ENCODE data around the gene USP47. TPM values are rescaled to one million over a fixed set of nuclear protein-coding genes. Genes with fewer than 3 reads are reported as not detected.

The USP47 gene
- total and polyA plus RNA-seq, 2 of the 8 experiments (the other 6 are each of a cell fraction or from before 2014, with no cell fraction given), result 4.2 to 21.3 TPM

DNA sequence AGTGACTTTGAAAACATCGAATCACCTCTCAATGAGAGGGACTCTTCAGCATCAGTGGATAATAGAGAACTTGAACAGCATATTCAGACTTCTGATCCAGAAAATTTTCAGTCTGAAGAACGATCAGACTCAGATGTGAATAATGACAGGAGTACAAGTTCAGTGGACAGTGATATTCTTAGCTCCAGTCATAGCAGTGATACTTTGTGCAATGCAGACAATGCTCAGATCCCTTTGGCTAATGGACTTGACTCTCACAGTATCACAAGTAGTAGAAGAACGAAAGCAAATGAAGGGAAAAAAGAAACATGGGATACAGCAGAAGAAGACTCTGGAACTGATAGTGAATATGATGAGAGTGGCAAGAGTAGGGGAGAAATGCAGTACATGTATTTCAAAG lies 100.9 kb downstream of the USP47 start:
- ChIA-PET CTCF (ENCODE audit: partially characterized antibody) (interaction anchor here (0.9 to 1.8 kb wide), 2 partner anchors 11 to 102 kb away, joined by 3 to 5 read pairs; no protein-coding TSS in a partner anchor), POLR2A (ENCODE audit: partially characterized antibody) (no interaction called here)
- H3K56ac ChIP-seq (replicated peaks; ENCODE audit: insufficient read length, low read depth, low read length), result no peak overlapping the region
- H2BK120ac ChIP-seq (replicated peaks; ENCODE audit: low read depth, low read length), result no peak overlapping the region
- no peak overlapping the region for H4K8ac ChIP-seq (ENCODE audit: extremely low read depth, insufficient read depth, low read length)
- no peaks in the 10 kb centered on the region for H3K79me2 ChIP-seq (ENCODE audit: control insufficient read depth in 1 of 2, insufficient read depth in 2 of 2, low read length in 2 of 2)
- H4K91ac ChIP-seq (replicated peaks; ENCODE audit: insufficient read length, low read length), result no peak overlapping the region
- no peak overlapping the region for H3K4me2 ChIP-seq (ENCODE audit: insufficient read depth in 1 of 2, low read depth in 2 of 2, low read length in 2 of 2)
- no peaks in the 10 kb centered on the region for H3K23me2 ChIP-seq (ENCODE audit: low read depth, low read length)
- no peaks in the 10 kb centered on the region for H3K4me1 ChIP-seq (replicated peaks in 1 of 4; ENCODE audit: control insufficient read depth in 3 of 4, insufficient read depth in 4 of 4, low read length in 3 of 4)
- H3K23ac ChIP-seq (ENCODE audit: insufficient read length), result no peak overlapping the region
- H2BK12ac ChIP-seq (ENCODE audit: low read depth, low read length), result no peak overlapping the region
- TF ChIP-seq, protein P1, sequence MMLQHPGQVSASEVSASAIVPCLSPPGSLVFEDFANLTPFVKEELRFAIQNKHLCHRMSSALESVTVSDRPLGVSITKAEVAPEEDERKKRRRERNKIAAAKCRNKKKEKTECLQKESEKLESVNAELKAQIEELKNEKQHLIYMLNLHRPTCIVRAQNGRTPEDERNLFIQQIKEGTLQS (IDR thresholded peaks at IDR 0.05; ENCODE audit: insufficient read depth, low read depth, low read length), result no peak
- TF ChIP-seq RBBP5 (IDR thresholded peaks at IDR 0.05; ENCODE audit: borderline replicate concordance, low read depth, low read length), result no peak
- TF ChIP-seq BRCA1 (IDR thresholded peaks at IDR 0.05; ENCODE audit: low read depth, low read length), result no peak
- TF ChIP-seq, protein P2, sequence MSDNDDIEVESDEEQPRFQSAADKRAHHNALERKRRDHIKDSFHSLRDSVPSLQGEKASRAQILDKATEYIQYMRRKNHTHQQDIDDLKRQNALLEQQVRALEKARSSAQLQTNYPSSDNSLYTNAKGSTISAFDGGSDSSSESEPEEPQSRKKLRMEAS (IDR thresholded peaks at IDR 0.05), result no peak
- no peak for TF ChIP-seq POLR2A (IDR thresholded peaks at IDR 0.05; ENCODE audit: control extremely low read depth in 1 of 2, low read depth in 2 of 2, low read length in 2 of 2)
- TF ChIP-seq EZH2 (IDR thresholded peaks at IDR 0.05; ENCODE audit: low read depth, low read length, severe bottlenecking), result no peak
- TF ChIP-seq NANOG (IDR thresholded peaks at IDR 0.05; ENCODE audit: insufficient read depth, low read depth, low read length, poor library complexity, severe bottlenecking), result no peak
- no peak for TF ChIP-seq TCF12 (IDR thresholded peaks at IDR 0.05; ENCODE audit: low read depth, low read length)
- no peak for TF ChIP-seq CEBPB (IDR thresholded peaks at IDR 0.05; ENCODE audit: low read depth, low read length)
- no peak for TF ChIP-seq NRF1 (IDR thresholded peaks at IDR 0.05; ENCODE audit: low read depth, low read length)
- TF ChIP-seq TAF7 (optimal IDR thresholded peaks at IDR 0.05; ENCODE audit: borderline replicate concordance, low read depth, low read length), result no peak
- no peak for TF ChIP-seq SIN3A (conservative IDR thresholded peaks at IDR 0.05 in 1 of 2, IDR thresholded peaks at IDR 0.05 in 1 of 2; ENCODE audit: low read depth in 1 of 2, low read length in 2 of 2)
- no peak overlapping the region for H2AK5ac ChIP-seq (ENCODE audit: low read depth, low read length)
- H3K4me3 ChIP-seq (ENCODE audit: extremely low read depth in 1 of 4, insufficient read depth in 2 of 4, low read depth in 3 of 4, low read length in 4 of 4), result no peak overlapping the region
- no peaks in the 10 kb centered on the region for H3K9me3 ChIP-seq (ENCODE audit: insufficient read depth in 2 of 2, low read depth in 1 of 2, low read length in 1 of 2)
- no peak overlapping the region for H4K5ac ChIP-seq (ENCODE audit: insufficient read length, low read depth, low read length)
- whole genome bisulfite sequencing, 2 experiments (ENCODE audit: extremely low coverage in 1 of 2, insufficient coverage in 1 of 2, insufficient read length in 1 of 2, insufficient replicate concordance in 2 of 2, low coverage in 1 of 2, low lambda C conversion rate in 2 of 2, missing lambda C conversion rate in 1 of 2), result 90% methylated on average over 3 of the region's 3 CpGs; no CpG with 5 or more reads in 1 of the 2 experiments
- H2BK5ac ChIP-seq (ENCODE audit: low read depth, low read length), result no peak overlapping the region
- no peak overlapping the region for H2BK15ac ChIP-seq (ENCODE audit: low read length)
- peaks cover 0 to 32% (median 3%) of the 10 kb centered on the region in 4 experiments; a peak in 5 of 8 replicates for H3K36me3 ChIP-seq (ENCODE audit: control insufficient read depth in 2 of 4, insufficient read depth in 4 of 4, low read length in 3 of 4)
- FAIRE-seq (no peak), DNase-seq (ENCODE audit: low read depth in 1 of 2, low spot score in 2 of 2) (no peak)
- no peaks in the 10 kb centered on the region for H4K20me1 ChIP-seq (replicated peaks in 1 of 2; ENCODE audit: control insufficient read depth in 1 of 2, insufficient read depth in 2 of 2, low read length in 2 of 2)
- no peak overlapping the region for H3K14ac ChIP-seq (ENCODE audit: insufficient read length)
- H3K27ac ChIP-seq (ENCODE audit: low read depth, low read length), result no peak overlapping the region
- H3K4ac ChIP-seq (replicated peaks; ENCODE audit: insufficient read length, low read depth, low read length), result no peak overlapping the region
- no peak overlapping the region for H2BK20ac ChIP-seq (ENCODE audit: low read length)
- H3K18ac ChIP-seq (ENCODE audit: extremely low read depth, low read length), result no peak overlapping the region
- H3K79me1 ChIP-seq (ENCODE audit: low read depth, low read length), result no peaks in the 10 kb centered on the region
- no peak overlapping the region for H2AFZ ChIP-seq (ENCODE audit: low read length)
- H3K9ac ChIP-seq (replicated peaks in 1 of 4; ENCODE audit: extremely low read depth in 1 of 4, low read depth in 3 of 4, low read length in 3 of 4), result no peak overlapping the region
- no peaks in the 10 kb centered on the region for H3K27me3 ChIP-seq (replicated peaks in 1 of 4; ENCODE audit: control insufficient read depth in 3 of 4, extremely low read depth in 1 of 4, insufficient read depth in 3 of 4, low read length in 3 of 4)
